ENCODE measurements around the gene ATG7. TPM values are rescaled to one million over a fixed set of nuclear protein-coding genes. Genes with fewer than 3 reads are reported as not detected.
A peak's percentile ranks its signal among the peaks of the same experiment; 100 is the strongest.

ATG7 gene
- total RNA-seq, 4 donors from 2014 or later = 31.3 to 67.7 (median 51.3) TPM

- intact Hi-C loops (cut with DNase I) = no loop called here
- 60 to 73% methylated on average over 5 to 6 of the region's 6 CpGs for WGBS, 2 donors
- H3K27ac ChIP-seq = peak overlapping the region in 2 of 4 donors; percentile 30 to 31
Measured at GRCh38 chr3:11606865-11607440, 334.8 kb downstream of the ATG7 start.

More at GRCh38 chr3:11606865-11607440, 334.8 kb downstream of the ATG7 start:
- TF ChIP-seq POLR2A (IDR thresholded peaks at IDR 0.05) (no peak), CTCF (IDR thresholded peaks at IDR 0.05) (no peak)
- no peaks in the 10 kb centered on the region for H3K9me3 ChIP-seq
- H3K4me1 ChIP-seq = peaks cover 14 to 90% (median 34%) of the 10 kb centered on the region in 3 donors
- no peaks in the 10 kb centered on the region for H3K27me3 ChIP-seq
- DNase-seq = no peak
- H3K36me3 ChIP-seq = peaks cover 0 to 5% (median 0%) of the 10 kb centered on the region in 3 donors
- no peak overlapping the region for H3K4me3 ChIP-seq

Small RNA genes lying within 50 kb of the gene (small RNA-seq; reads per million reads assigned to genes)
- gene AC022001.1 (0 reads per million in 4 donors), gene AC026185.1 (0 reads per million in 4 donors), gene AC083855.1 (0 reads per million in 4 donors)

Other genes with a start within 250 kb of the ATG7 start
- 1 to 10 TPM; 4.1 to 8.8 (median 4.4) TPM for gene HRH1, start 117.9 kb upstream of the ATG7 start, total RNA-seq